HG02981 (cell line): Measurements from ENCODE around the gene ARSB.

Experiments used
- ATAC-seq: cut with Tn5 transposase; IDR thresholded peaks from one replicate; pipeline ENCODE4 v1.9.1; 2021; ENCODE audit warnings: mild to moderate bottlenecking, moderate library complexity; ENCODE audit not compliant: unreplicated experiment

ARSB gene

GRCh38 chr5:78809444-78809843, 175.7 kb downstream of the ARSB start:
- no peak for ATAC-seq

- ATAC-seq, result no peak
These were observed 176.3 kb downstream of the ARSB start for GRCh38 chr5:78808818-78809217.

- ATAC-seq, result no peak
These were observed 176.7 kb downstream of the ARSB start for GRCh38 chr5:78808380-78808779.

- ATAC-seq, result no peak
These were observed 178.6 kb downstream of the ARSB start for GRCh38 chr5:78806544-78806943.

GRCh38 chr5:78805474-78806124, 179.5 kb downstream of the ARSB start:
- no peak for ATAC-seq

- ATAC-seq, result no peak
These were observed 180.1 kb downstream of the ARSB start for GRCh38 chr5:78804995-78805394.

- no peak for ATAC-seq
These were observed 181.2 kb downstream of the ARSB start for GRCh38 chr5:78803941-78804340.

- ATAC-seq, result no peak
These were observed 181.8 kb downstream of the ARSB start for GRCh38 chr5:78803353-78803752.

- ATAC-seq, result no peak
These were observed 183.7 kb downstream of the ARSB start for GRCh38 chr5:78801413-78801812.

GRCh38 chr5:78799266-78800017, 185.7 kb downstream of the ARSB start:
- no peak for ATAC-seq

- no peak for ATAC-seq
These were observed 186.5 kb downstream of the ARSB start for GRCh38 chr5:78798673-78799029.

GRCh38 chr5:78797936-78798672, 187.0 kb downstream of the ARSB start:
- ATAC-seq, result no peak

GRCh38 chr5:78795757-78796156, 189.4 kb downstream of the ARSB start:
- ATAC-seq, result peak; percentile 42

- no peak for ATAC-seq
These were observed 190.4 kb downstream of the ARSB start for GRCh38 chr5:78794693-78795215.

GRCh38 chr5:78793907-78794662, 191.0 kb downstream of the ARSB start:
- ATAC-seq, result no peak

GRCh38 chr5:78792345-78793055, 192.6 kb downstream of the ARSB start:
- ATAC-seq, result peak; percentile 48

GRCh38 chr5:78791501-78792100, 193.5 kb downstream of the ARSB start:
- ATAC-seq, result no peak

- no peak for ATAC-seq
These were observed 197.3 kb downstream of the ARSB start for GRCh38 chr5:78787783-78788182.

- ATAC-seq, result no peak
These were observed 199.7 kb downstream of the ARSB start for GRCh38 chr5:78785454-78785853.
